ENCODE measurements around the gene SERPINA5. TPM values are rescaled to one million over a fixed set of nuclear protein-coding genes. Genes with fewer than 3 reads are reported as not detected.

SERPINA5 gene
- total RNA-seq, 4 donors from 2014 or later: not detected

DNA sequence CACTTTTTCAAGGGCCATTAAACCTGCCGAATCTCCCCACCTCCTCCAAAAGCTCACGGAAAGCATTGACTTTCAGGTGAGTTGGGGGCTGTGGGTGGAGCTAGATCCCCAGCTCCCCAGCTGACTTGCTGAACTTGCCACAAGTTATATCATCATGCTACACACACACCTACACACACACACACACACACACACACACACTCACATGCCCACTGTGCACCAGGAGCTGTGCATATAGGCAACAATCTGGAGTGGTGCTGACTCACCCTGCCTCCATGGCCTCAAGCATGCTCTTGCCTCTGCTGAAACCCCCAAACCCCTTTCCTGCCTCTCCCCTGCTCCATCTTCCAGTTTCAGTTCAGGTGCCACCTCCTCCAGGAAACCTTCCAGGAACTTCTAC, 57.1 kb downstream of the SERPINA5 start:
- Histone ChIP-seq H3K9me3 (no peaks in the 10 kb centered on the region), H3K4me3 (no peak overlapping the region), H3K36me3 (no peaks in the 10 kb centered on the region), H3K27ac (no peak overlapping the region), H3K27me3 (no peaks in the 10 kb centered on the region), H3K4me1 (no peaks in the 10 kb centered on the region)
- DNase-seq: no peak
- TF ChIP-seq POLR2A (IDR thresholded peaks at IDR 0.05): no peak
- TF ChIP-seq, protein P1, sequence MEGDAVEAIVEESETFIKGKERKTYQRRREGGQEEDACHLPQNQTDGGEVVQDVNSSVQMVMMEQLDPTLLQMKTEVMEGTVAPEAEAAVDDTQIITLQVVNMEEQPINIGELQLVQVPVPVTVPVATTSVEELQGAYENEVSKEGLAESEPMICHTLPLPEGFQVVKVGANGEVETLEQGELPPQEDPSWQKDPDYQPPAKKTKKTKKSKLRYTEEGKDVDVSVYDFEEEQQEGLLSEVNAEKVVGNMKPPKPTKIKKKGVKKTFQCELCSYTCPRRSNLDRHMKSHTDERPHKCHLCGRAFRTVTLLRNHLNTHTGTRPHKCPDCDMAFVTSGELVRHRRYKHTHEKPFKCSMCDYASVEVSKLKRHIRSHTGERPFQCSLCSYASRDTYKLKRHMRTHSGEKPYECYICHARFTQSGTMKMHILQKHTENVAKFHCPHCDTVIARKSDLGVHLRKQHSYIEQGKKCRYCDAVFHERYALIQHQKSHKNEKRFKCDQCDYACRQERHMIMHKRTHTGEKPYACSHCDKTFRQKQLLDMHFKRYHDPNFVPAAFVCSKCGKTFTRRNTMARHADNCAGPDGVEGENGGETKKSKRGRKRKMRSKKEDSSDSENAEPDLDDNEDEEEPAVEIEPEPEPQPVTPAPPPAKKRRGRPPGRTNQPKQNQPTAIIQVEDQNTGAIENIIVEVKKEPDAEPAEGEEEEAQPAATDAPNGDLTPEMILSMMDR (IDR thresholded peaks at IDR 0.05): no peak

DNA sequence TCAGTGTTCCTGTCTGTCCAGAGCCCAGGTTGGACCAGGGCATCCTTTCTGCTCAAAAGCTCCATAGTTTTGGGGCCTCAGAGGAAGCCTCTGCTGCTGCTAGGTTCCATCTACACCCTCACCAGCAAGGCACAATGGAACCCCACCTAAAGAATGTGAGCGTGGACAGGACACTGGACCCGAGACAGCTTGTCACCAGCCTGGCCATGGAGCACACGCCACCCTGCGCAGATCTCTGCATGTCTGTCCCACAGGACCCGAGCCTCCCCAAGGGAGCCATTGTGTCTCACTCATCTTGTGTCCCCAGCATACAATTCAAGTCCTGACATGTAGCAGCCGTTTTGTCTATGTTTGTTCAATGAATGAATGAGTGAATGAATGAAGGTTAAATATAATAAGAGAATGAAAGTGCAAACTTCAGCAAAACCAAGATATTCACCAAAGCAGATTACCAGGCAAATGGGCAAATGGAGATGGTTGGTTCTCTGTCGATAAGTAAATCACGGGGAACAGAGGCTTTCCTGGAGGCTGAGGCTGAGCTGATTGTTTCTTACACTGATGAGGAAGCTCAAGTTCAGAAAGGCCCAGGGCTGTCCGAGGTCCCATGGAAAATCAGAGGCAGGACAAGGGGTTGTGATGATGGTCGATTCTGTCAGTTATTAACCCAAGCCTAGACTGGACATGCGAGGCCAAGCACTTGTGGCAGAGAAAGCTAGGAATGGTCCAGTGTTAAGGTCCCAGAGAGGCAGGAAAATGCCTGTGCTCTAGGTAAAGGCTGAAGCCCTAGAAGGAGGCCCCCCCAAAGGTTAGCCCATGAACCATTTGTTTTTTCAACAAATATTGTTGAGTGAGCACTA, 58.0 kb downstream of the SERPINA5 start:
- no peaks in the 10 kb centered on the region for H3K36me3 ChIP-seq
- no peak for DNase-seq
- no peaks in the 10 kb centered on the region for H3K9me3 ChIP-seq
- no peaks in the 10 kb centered on the region for H3K4me1 ChIP-seq
- TF ChIP-seq, protein P1 (IDR thresholded peaks at IDR 0.05): no peak
- no peak for TF ChIP-seq POLR2A (IDR thresholded peaks at IDR 0.05)
- no peak overlapping the region for H3K27ac ChIP-seq
- H3K27me3 ChIP-seq: no peaks in the 10 kb centered on the region
- H3K4me3 ChIP-seq: no peak overlapping the region

DNA sequence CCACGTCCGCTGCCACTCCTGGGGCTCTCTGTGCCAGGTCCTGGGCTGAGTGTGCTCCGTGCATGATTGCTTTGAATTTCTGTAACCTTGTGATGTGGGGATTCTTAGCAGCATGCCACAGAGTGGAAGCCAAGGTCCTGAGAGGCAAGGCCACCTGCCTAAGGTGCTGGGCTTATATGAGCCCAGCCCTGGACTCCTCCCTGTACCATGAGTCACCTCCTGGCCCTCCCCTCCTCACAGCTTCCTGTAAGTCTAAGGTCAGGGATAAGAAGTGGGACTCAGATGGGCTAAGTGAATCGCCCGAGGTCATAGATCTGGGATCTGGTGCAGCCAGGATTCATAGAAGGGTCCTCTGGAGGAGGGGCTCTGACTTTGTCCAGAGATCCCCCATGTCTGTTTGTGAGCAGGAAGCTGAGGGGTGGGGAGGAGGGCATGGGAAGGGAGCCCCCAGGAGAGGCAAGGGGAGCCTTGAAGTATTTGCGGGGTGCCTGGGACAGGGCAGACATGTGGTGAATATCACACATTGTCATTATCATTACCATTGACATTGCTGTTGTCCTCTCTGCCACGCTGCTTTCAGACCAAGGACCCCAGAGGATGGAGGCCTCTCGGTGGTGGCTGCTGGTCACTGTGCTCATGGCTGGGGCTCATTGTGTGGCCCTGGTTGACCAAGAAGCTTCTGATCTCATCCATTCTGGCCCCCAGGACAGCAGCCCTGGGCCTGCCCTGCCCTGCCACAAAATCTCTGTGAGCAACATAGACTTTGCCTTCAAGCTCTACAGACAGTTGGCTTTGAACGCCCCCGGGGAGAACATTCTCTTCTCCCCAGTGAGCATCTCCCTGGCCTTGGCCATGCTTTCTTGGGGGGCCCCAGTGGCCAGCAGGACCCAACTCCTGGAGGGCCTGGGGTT, 59.8 kb downstream of the SERPINA5 start:
- Histone ChIP-seq H3K9me3 (no peaks in the 10 kb centered on the region), H3K36me3 (no peaks in the 10 kb centered on the region), H3K27me3 (no peaks in the 10 kb centered on the region), H3K27ac (no peak overlapping the region), H3K4me1 (no peaks in the 10 kb centered on the region), H3K4me3 (no peak overlapping the region)
- no peak for DNase-seq
- no peak for TF ChIP-seq POLR2A (IDR thresholded peaks at IDR 0.05)
- TF ChIP-seq, protein P1 (IDR thresholded peaks at IDR 0.05): no peak

DNA sequence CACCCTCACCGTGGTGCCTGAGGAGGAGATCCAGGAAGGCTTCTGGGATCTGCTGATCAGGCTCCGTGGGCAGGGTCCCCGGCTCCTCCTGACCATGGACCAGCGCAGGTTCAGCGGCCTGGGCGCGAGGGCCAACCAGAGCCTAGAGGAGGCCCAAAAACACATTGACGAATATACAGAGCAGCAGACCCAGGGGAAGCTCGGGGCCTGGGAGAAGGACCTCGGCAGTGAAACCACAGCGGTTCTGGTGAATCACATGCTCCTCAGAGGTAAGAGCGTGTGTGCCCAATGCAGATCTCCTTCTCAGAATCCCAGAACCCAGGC, 60.4 kb downstream of the SERPINA5 start:
- H3K4me3 ChIP-seq: no peak overlapping the region
- TF ChIP-seq, protein P1 (IDR thresholded peaks at IDR 0.05): no peak
- TF ChIP-seq POLR2A (IDR thresholded peaks at IDR 0.05): no peak
- H3K9me3 ChIP-seq: no peaks in the 10 kb centered on the region
- no peaks in the 10 kb centered on the region for H3K36me3 ChIP-seq
- no peaks in the 10 kb centered on the region for H3K27me3 ChIP-seq
- no peak for DNase-seq
- H3K4me1 ChIP-seq: no peaks in the 10 kb centered on the region
- no peak overlapping the region for H3K27ac ChIP-seq

Other genes with a start within 250 kb of the SERPINA5 start
- not detected for gene SERPINA2, start 214.7 kb upstream of the SERPINA5 start, total RNA-seq
- gene SERPINA1, start 192.8 kb upstream of the SERPINA5 start, total RNA-seq: 1,000 to 10,000 TPM in 1 of 4 donors, 100 to 1,000 TPM in 3; 102 to 1,757 (median 637) TPM
- gene SERPINA11, start 128.6 kb upstream of the SERPINA5 start, total RNA-seq: 1 to 10 TPM in 1 of 4 donors, not detected in 3; 1.1 TPM
- gene SERPINA9, start 105.2 kb upstream of the SERPINA5 start, total RNA-seq: under 1 TPM in 1 of 4 donors, not detected in 3; 0.80 TPM
- gene SERPINA12, start 72.0 kb upstream of the SERPINA5 start, total RNA-seq: not detected
- not detected for gene SERPINA4, start 20.0 kb upstream of the SERPINA5 start, total RNA-seq
- gene SERPINA3, start 31.0 kb downstream of the SERPINA5 start, total RNA-seq: 10 to 100 TPM; 25.9 to 61.8 (median 34.5) TPM
- not detected for gene GSC, start 188.7 kb downstream of the SERPINA5 start, total RNA-seq